A673 (cell line): ENCODE data around the gene SRXN1.

Source experiments
- EZH2 ChIP-seq: fragments of 200-600 bp; sonication (generic); IDR thresholded peaks from 2 replicates; pipeline ENCODE4 v1.6.1; 2017; ENCODE audit warnings: borderline replicate concordance, low read depth, mild to moderate bottlenecking, mixed read lengths, antibody characterized with exemption, low read length; ENCODE audit not compliant: poor library complexity, severe bottlenecking
- TF ChIP-seq, protein P1 (sequence below): fragments of 300-800, 200-600 bp; sonication (generic); conservative IDR thresholded peaks from 2 replicates; pipeline ENCODE4 v1.5.1; 2017; ENCODE audit warnings: low read depth, mild to moderate bottlenecking, antibody characterized with exemption, low read length, moderate library complexity, mixed read lengths

DNA sequence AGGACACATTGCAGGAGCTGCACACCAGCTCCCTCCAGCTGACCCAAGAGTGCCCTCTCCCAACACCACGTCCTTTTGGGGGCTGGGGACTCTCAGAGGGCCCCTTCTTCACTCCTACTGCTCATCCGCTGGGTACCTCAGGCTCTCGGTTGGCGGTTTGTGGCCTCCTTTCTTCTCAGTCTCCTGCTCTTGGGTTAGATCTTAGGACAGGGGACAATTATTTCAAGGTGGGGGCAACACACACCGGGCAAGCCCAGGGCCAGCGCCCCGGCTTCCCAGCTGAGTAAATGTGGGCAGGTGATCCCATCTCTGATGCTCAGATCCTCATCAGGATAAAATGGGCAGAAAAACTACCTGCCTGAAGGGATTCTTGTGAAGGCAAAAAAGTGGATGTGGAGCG is 44.0 kb downstream of the SRXN1 start:
- no peak for TF ChIP-seq EZH2
- TF ChIP-seq, protein P1, sequence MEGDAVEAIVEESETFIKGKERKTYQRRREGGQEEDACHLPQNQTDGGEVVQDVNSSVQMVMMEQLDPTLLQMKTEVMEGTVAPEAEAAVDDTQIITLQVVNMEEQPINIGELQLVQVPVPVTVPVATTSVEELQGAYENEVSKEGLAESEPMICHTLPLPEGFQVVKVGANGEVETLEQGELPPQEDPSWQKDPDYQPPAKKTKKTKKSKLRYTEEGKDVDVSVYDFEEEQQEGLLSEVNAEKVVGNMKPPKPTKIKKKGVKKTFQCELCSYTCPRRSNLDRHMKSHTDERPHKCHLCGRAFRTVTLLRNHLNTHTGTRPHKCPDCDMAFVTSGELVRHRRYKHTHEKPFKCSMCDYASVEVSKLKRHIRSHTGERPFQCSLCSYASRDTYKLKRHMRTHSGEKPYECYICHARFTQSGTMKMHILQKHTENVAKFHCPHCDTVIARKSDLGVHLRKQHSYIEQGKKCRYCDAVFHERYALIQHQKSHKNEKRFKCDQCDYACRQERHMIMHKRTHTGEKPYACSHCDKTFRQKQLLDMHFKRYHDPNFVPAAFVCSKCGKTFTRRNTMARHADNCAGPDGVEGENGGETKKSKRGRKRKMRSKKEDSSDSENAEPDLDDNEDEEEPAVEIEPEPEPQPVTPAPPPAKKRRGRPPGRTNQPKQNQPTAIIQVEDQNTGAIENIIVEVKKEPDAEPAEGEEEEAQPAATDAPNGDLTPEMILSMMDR = no peak
